Panc1 (cell line): ENCODE results near the gene OR9A2.

Experiments
- POLR2AphosphoS5 ChIP-seq: IDR thresholded peaks from 2 replicates; pipeline ENCODE4 v1.6.1; 2012; ENCODE audit warnings: mild to moderate bottlenecking, low read depth, low read length, moderate library complexity
- SIN3A ChIP-seq: IDR thresholded peaks from 2 replicates; pipeline ENCODE4 v1.6.1; 2012; ENCODE audit warnings: low read depth, mild to moderate bottlenecking, low read length, moderate library complexity, borderline replicate concordance; ENCODE audit not compliant: insufficient read depth
- TF ChIP-seq, protein P1 (sequence below): fragments of 450-650 bp; IDR thresholded peaks from 2 replicates; pipeline ENCODE4 v1.5.1; 2017; ENCODE audit warnings: mild to moderate bottlenecking
- TF ChIP-seq, protein P2 (sequence below), 2 experiments: IDR thresholded peaks; 2 replicates each; pipeline ENCODE4 v1.6.1; 2011 to 2012; ENCODE audit warnings: low read depth in 2 of 2, control low read depth in 1 of 2, low read length in 1 of 2, mild to moderate bottlenecking in 1 of 2, moderate library complexity in 1 of 2; ENCODE audit not compliant: insufficient read depth in 1 of 2

DNA sequence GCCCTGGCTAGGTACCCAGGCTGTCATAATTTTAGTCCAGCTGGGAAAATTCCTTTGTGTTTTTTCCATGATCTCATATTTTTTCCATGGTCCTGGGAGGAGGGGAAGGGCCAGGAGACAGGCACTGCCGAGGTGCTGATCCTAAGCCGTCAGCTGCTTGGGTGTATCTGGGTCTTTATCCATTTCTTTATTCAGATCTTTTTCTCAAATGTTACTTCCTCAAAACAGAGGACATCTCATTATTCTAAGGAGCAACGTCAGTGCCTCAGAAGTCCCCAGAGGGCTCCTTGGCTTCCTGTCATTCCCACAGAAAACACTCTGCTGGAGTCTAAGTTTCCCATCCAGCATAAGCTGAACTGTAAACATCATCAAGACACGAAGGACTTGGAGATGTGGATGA is 22.4 kb upstream of the OR9A2 start:
- TF ChIP-seq, protein P1, sequence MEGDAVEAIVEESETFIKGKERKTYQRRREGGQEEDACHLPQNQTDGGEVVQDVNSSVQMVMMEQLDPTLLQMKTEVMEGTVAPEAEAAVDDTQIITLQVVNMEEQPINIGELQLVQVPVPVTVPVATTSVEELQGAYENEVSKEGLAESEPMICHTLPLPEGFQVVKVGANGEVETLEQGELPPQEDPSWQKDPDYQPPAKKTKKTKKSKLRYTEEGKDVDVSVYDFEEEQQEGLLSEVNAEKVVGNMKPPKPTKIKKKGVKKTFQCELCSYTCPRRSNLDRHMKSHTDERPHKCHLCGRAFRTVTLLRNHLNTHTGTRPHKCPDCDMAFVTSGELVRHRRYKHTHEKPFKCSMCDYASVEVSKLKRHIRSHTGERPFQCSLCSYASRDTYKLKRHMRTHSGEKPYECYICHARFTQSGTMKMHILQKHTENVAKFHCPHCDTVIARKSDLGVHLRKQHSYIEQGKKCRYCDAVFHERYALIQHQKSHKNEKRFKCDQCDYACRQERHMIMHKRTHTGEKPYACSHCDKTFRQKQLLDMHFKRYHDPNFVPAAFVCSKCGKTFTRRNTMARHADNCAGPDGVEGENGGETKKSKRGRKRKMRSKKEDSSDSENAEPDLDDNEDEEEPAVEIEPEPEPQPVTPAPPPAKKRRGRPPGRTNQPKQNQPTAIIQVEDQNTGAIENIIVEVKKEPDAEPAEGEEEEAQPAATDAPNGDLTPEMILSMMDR, result no peak
- TF ChIP-seq, protein P2, sequence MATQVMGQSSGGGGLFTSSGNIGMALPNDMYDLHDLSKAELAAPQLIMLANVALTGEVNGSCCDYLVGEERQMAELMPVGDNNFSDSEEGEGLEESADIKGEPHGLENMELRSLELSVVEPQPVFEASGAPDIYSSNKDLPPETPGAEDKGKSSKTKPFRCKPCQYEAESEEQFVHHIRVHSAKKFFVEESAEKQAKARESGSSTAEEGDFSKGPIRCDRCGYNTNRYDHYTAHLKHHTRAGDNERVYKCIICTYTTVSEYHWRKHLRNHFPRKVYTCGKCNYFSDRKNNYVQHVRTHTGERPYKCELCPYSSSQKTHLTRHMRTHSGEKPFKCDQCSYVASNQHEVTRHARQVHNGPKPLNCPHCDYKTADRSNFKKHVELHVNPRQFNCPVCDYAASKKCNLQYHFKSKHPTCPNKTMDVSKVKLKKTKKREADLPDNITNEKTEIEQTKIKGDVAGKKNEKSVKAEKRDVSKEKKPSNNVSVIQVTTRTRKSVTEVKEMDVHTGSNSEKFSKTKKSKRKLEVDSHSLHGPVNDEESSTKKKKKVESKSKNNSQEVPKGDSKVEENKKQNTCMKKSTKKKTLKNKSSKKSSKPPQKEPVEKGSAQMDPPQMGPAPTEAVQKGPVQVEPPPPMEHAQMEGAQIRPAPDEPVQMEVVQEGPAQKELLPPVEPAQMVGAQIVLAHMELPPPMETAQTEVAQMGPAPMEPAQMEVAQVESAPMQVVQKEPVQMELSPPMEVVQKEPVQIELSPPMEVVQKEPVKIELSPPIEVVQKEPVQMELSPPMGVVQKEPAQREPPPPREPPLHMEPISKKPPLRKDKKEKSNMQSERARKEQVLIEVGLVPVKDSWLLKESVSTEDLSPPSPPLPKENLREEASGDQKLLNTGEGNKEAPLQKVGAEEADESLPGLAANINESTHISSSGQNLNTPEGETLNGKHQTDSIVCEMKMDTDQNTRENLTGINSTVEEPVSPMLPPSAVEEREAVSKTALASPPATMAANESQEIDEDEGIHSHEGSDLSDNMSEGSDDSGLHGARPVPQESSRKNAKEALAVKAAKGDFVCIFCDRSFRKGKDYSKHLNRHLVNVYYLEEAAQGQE (IDR thresholded peaks at IDR 0.05; ENCODE audit: insufficient read depth in 1 of 2, low read depth in 2 of 2, low read length in 1 of 2), result no peak
- TF ChIP-seq SIN3A (no peak), POLR2AphosphoS5 (no peak)
